Lung (tissue), 12 donors: ENCODE results near the gene NAALADL2. TPM values are rescaled to one million over a fixed set of nuclear protein-coding genes. Genes with fewer than 3 reads are reported as not detected.

Experiments used
- ATAC-seq: fragments of 200-7000 bp; cut with Tn5 transposase; one replicate; pipeline ENCODE4 v1.9.1; 2020; ENCODE audit warnings: moderate number of reproducible peaks; ENCODE audit not compliant: insufficient read depth, low FRiP score
- DNase-seq, 3 donors: peaks; one replicate each; pipeline ENCODE4 v3.0.0-alpha.2; 2013 to 2017
- H3K27ac ChIP-seq, 2 donors: one replicate each; pipeline ENCODE4 v1.5.1; 2013; ENCODE audit warnings: mild to moderate bottlenecking in 2 of 2, moderate library complexity in 2 of 2, control low read depth in 1 of 2, inconsistent platforms in 1 of 2, low read depth in 1 of 2, low read length in 1 of 2
- H3K27me3 ChIP-seq, 3 donors: one replicate each; pipeline ENCODE4 v1.5.1; 2013; ENCODE audit warnings: low read length in 2 of 3; ENCODE audit not compliant: control insufficient read depth in 3 of 3, insufficient read depth in 3 of 3
- H3K36me3 ChIP-seq, 4 donors: one replicate each; pipeline ENCODE4 v1.5.1; 2013; ENCODE audit warnings: low read length in 4 of 4, mild to moderate bottlenecking in 1 of 4, moderate library complexity in 1 of 4; ENCODE audit not compliant: control insufficient read depth in 4 of 4, insufficient read depth in 4 of 4
- H3K4me1 ChIP-seq, 5 donors: one replicate each; pipeline ENCODE4 v1.5.1; 2013; ENCODE audit warnings: low read length in 5 of 5, mild to moderate bottlenecking in 2 of 5, moderate library complexity in 1 of 5; ENCODE audit not compliant: control insufficient read depth in 5 of 5, insufficient read depth in 5 of 5
- H3K4me3 ChIP-seq: one replicate; pipeline ENCODE4 v1.5.1; 2013; ENCODE audit warnings: mild to moderate bottlenecking, control low read depth, moderate library complexity
- H3K9ac ChIP-seq, 2 donors: one replicate each; pipeline ENCODE4 v1.5.1; 2013; ENCODE audit warnings: low read length in 2 of 2, control low read depth in 1 of 2; ENCODE audit not compliant: insufficient read depth in 1 of 2
- H3K9me3 ChIP-seq, 4 donors: one replicate each; pipeline ENCODE4 v1.5.1; 2013; ENCODE audit warnings: low read length in 3 of 4, mild to moderate bottlenecking in 1 of 4, moderate library complexity in 1 of 4; ENCODE audit not compliant: control insufficient read depth in 4 of 4, insufficient read depth in 3 of 4
- WGBS, 2 donors: extraction: QIAGEN DNeasy Blood & Tissue Kit; methylation state at CpG; one replicate each; pipeline ENCODE4 v1.1.7; 2013; 5-methylcytosine and 5-hydroxymethylcytosine counted together
- polyA plus RNA-seq, 2 donors: library from polyadenylated mRNA; stranded (reverse); fragments of 200-250 nt; gene quantifications; one replicate each; pipeline ENCODE4 v1.2.1, GENCODE V29; 2013
- total RNA-seq, 2 donors: library from RNA; depleted of rRNA in 1 of 2; stranded (reverse); fragments of >200 nt in 1 of 2; gene quantifications; one replicate each; pipeline ENCODE4 v1.2.1, GENCODE V29; 2014 to 2021
- TF ChIP-seq, protein P1 (sequence below): IDR thresholded peaks from 2 replicates; pipeline ENCODE4 v1.5.1; 2012; ENCODE audit warnings: mild to moderate bottlenecking; ENCODE audit errors: control extremely low read depth, extremely low read depth
- donor health status: control.
- donor health status: control.
- donor health status: Bipolar disorder and iron deficiency.
- donor health status: healthy.
- donor health status: DM: yes; HTN: yes; CAD: no.

Gene NAALADL2
- total and polyA plus RNA-seq, 4 donors, result 0.49 to 46.7 (median 4.7) TPM

DNA sequence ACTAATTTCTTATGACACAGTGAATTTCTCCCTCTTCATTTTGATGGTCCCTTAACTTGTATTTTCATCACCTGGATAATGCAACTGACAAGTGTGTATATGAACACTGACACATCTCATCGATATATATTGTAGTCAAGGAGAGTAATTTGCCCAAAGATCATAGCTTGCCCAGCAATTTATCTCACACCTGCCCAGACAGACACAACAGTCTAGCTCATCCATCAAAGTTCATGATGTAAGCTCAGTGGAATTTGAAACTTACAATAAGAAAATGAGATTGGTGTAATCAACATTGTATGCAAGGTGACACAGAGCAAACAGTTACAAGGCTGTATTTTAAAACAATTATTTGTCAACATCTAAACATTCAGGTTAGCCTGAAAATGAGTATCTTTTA lies 805.8 kb downstream of the NAALADL2 start:
- H3K9ac ChIP-seq, result no peak overlapping the region
- ATAC-seq (no peak), DNase-seq (no peak)
- H3K27ac ChIP-seq, result no peak overlapping the region
- no peaks in the 10 kb centered on the region for H3K36me3 ChIP-seq
- H3K27me3 ChIP-seq, result no peaks in the 10 kb centered on the region
- no peaks in the 10 kb centered on the region for H3K9me3 ChIP-seq
- no peaks in the 10 kb centered on the region for H3K4me1 ChIP-seq
- TF ChIP-seq, protein P1, sequence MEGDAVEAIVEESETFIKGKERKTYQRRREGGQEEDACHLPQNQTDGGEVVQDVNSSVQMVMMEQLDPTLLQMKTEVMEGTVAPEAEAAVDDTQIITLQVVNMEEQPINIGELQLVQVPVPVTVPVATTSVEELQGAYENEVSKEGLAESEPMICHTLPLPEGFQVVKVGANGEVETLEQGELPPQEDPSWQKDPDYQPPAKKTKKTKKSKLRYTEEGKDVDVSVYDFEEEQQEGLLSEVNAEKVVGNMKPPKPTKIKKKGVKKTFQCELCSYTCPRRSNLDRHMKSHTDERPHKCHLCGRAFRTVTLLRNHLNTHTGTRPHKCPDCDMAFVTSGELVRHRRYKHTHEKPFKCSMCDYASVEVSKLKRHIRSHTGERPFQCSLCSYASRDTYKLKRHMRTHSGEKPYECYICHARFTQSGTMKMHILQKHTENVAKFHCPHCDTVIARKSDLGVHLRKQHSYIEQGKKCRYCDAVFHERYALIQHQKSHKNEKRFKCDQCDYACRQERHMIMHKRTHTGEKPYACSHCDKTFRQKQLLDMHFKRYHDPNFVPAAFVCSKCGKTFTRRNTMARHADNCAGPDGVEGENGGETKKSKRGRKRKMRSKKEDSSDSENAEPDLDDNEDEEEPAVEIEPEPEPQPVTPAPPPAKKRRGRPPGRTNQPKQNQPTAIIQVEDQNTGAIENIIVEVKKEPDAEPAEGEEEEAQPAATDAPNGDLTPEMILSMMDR, result no peak
- H3K4me3 ChIP-seq, result no peak overlapping the region
- 74 to 83% methylated on average over 1 of the region's 1 CpG for WGBS, 2 donors

- 84 to 88% methylated on average over 1 of the region's 1 CpG for WGBS, 2 donors
- no peak overlapping the region for H3K4me3 ChIP-seq
- no peak overlapping the region for H3K9ac ChIP-seq
- TF ChIP-seq, protein P1, result no peak
- H3K27ac ChIP-seq, result no peak overlapping the region
- peaks cover 0 to 21% (median 0%) of the 10 kb centered on the region in 5 donors for H3K4me1 ChIP-seq
- no peaks in the 10 kb centered on the region for H3K36me3 ChIP-seq
- H3K9me3 ChIP-seq, result no peaks in the 10 kb centered on the region
- DNase-seq (no peak), ATAC-seq (no peak)
- H3K27me3 ChIP-seq, result no peaks in the 10 kb centered on the region
Measured at GRCh38 chr3:175668300-175668699, 809.2 kb downstream of the NAALADL2 start.

- Histone ChIP-seq H3K4me1 (peaks cover 0 to 21% (median 0%) of the 10 kb centered on the region in 5 donors), H3K27ac (no peak overlapping the region), H3K9me3 (no peaks in the 10 kb centered on the region), H3K4me3 (no peak overlapping the region), H3K27me3 (no peaks in the 10 kb centered on the region), H3K36me3 (no peaks in the 10 kb centered on the region), H3K9ac (no peak overlapping the region)
- TF ChIP-seq, protein P1, result no peak
- DNase-seq, result peak in 1 of 3 donors; percentile 21
- WGBS, 2 donors, result 89% methylated on average over 3 of the region's 3 CpGs
- ATAC-seq, result no peak
Measured at GRCh38 chr3:175670557-175670956, 811.4 kb downstream of the NAALADL2 start.

DNA sequence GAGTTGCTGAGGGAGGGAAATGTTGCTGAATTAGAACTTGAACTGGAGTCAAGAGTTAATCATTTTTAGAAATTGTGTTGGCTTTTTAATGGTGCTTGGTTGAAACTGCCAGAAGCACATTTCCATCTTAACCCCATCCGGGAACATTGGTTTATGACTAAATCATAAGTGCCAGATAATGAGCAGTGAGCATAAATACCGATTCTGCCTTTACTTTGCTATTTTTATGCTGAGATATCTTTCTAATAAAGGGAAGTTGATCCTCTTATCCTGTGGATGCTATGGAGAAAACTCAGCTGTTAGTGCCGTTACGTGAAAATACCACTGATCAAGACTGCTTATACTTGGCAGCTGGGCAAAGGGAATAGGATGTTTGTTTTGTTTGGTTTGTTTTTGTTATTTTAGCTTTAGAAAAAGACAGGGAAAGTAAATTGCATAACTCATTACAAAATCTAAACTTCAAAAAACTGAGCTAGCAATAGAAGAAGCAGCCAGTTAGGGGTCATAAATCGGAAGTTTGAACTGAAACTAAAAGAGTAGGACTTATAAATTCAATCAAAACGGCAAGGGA lies 813.1 kb downstream of the NAALADL2 start:
- H3K27me3 ChIP-seq, result no peaks in the 10 kb centered on the region
- H3K9me3 ChIP-seq, result no peaks in the 10 kb centered on the region
- no peak overlapping the region for H3K4me3 ChIP-seq
- ATAC-seq (no peak), DNase-seq (peak; percentile 80 to 99 (median 98))
- peak overlapping the region in 1 of 2 donors; percentile 75 for H3K9ac ChIP-seq
- peaks cover 0 to 21% (median 0%) of the 10 kb centered on the region in 5 donors for H3K4me1 ChIP-seq
- no peaks in the 10 kb centered on the region for H3K36me3 ChIP-seq
- TF ChIP-seq, protein P1, result no peak
- H3K27ac ChIP-seq, result no peak overlapping the region
- 55 to 69% methylated on average over 6 of the region's 6 CpGs for WGBS, 2 donors
